ENCODE results near the gene SDK1. TPM values are rescaled to one million over a fixed set of nuclear protein-coding genes. Genes with fewer than 3 reads are reported as not detected.

Gene SDK1
- polyA plus RNA-seq, 4 donors = 0.27 to 5.0 (median 2.1) TPM; not detected in 1

GRCh38 chr7:3634396-3634795 is 333.3 kb downstream of the SDK1 start:
- Histone ChIP-seq H3K36me3 (ENCODE audit: control insufficient read depth in 3 of 3, insufficient read depth in 2 of 3, low read depth in 1 of 3, low read length in 3 of 3) (no peaks in the 10 kb centered on the region), H3K4me1 (ENCODE audit: control insufficient read depth in 3 of 3, insufficient read depth in 2 of 3, low read depth in 1 of 3, low read length in 2 of 3) (no peaks in the 10 kb centered on the region), H3K27ac (ENCODE audit: low read depth in 1 of 3, low read length in 2 of 3) (no peak overlapping the region), H3K4me3 (ENCODE audit: low read depth in 1 of 3, low read length in 3 of 3) (no peak overlapping the region), H3K9me3 (ENCODE audit: control insufficient read depth in 2 of 2, insufficient read depth in 1 of 2, low read depth in 1 of 2, low read length in 1 of 2) (peaks cover 0 to 9% of the 10 kb centered on the region in 2 donors), H3K27me3 (ENCODE audit: control insufficient read depth in 3 of 3, insufficient read depth in 3 of 3, low read length in 3 of 3) (no peaks in the 10 kb centered on the region)
- no peak for FAIRE-seq
- DNase-seq = no peak

DNA sequence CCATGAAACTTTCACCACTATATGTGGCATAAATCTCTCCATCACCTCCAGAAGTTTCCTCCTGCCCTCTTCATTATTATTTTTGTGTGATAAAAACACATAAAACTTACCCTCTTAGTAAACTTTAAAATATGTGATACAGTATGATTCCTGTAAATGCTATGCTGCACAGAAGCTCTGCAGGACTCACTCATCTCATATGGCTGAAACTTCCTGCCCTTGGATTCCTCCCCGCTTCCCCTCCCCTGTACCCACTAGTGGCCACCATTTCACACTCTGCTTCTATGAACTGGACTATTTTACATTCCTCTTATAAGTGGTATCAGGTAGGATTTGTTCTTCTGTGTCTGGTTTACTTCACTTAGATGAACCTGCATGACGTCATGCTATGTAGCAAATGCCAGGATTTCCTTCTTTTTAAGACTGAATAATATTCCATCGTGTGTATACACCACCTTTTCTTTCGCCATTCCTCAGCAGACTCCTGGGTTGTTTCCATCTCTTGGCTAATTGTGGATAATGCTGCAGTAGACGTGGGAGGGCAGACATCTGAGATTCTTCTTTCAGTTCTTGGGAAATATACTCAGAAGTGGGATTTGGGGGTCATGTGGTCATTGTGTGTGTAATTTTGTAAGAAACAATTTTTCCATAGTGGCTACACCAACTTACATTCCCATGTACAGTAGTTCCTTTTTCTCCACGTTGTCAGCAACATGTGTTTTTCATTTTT is 335.2 kb downstream of the SDK1 start:
- Histone ChIP-seq H3K27ac (ENCODE audit: low read depth in 1 of 3, low read length in 2 of 3) (no peak overlapping the region), H3K36me3 (ENCODE audit: control insufficient read depth in 3 of 3, insufficient read depth in 2 of 3, low read depth in 1 of 3, low read length in 3 of 3) (no peaks in the 10 kb centered on the region), H3K27me3 (ENCODE audit: control insufficient read depth in 3 of 3, insufficient read depth in 3 of 3, low read length in 3 of 3) (no peaks in the 10 kb centered on the region), H3K9me3 (ENCODE audit: control insufficient read depth in 2 of 2, insufficient read depth in 1 of 2, low read depth in 1 of 2, low read length in 1 of 2) (no peaks in the 10 kb centered on the region), H3K4me3 (ENCODE audit: low read depth in 1 of 3, low read length in 3 of 3) (no peak overlapping the region), H3K4me1 (ENCODE audit: control insufficient read depth in 3 of 3, insufficient read depth in 2 of 3, low read depth in 1 of 3, low read length in 2 of 3) (no peaks in the 10 kb centered on the region)
- FAIRE-seq (no peak), DNase-seq (no peak)
- WGBS, 3 donors = 81 to 89% (median 83%) methylated on average over 6 of the region's 6 CpGs

- Histone ChIP-seq H3K9me3 (ENCODE audit: control insufficient read depth in 2 of 2, insufficient read depth in 1 of 2, low read depth in 1 of 2, low read length in 1 of 2) (no peaks in the 10 kb centered on the region), H3K4me1 (ENCODE audit: control insufficient read depth in 3 of 3, insufficient read depth in 2 of 3, low read depth in 1 of 3, low read length in 2 of 3) (no peaks in the 10 kb centered on the region), H3K36me3 (ENCODE audit: control insufficient read depth in 3 of 3, insufficient read depth in 2 of 3, low read depth in 1 of 3, low read length in 3 of 3) (peaks cover 0 to 3% (median 0%) of the 10 kb centered on the region in 3 donors), H3K27ac (ENCODE audit: low read depth in 1 of 3, low read length in 2 of 3) (no peak overlapping the region), H3K27me3 (ENCODE audit: control insufficient read depth in 3 of 3, insufficient read depth in 3 of 3, low read length in 3 of 3) (no peaks in the 10 kb centered on the region), H3K4me3 (ENCODE audit: low read depth in 1 of 3, low read length in 3 of 3) (no peak overlapping the region)
- FAIRE-seq (no peak), DNase-seq (no peak)
- WGBS, 3 donors = 47 to 58% (median 51%) methylated on average over 7 of the region's 7 CpGs
Measured at GRCh38 chr7:3639253-3639652, 338.2 kb downstream of the SDK1 start.

- Histone ChIP-seq H3K4me1 (ENCODE audit: control insufficient read depth in 3 of 3, insufficient read depth in 2 of 3, low read depth in 1 of 3, low read length in 2 of 3) (no peaks in the 10 kb centered on the region), H3K9me3 (ENCODE audit: control insufficient read depth in 2 of 2, insufficient read depth in 1 of 2, low read depth in 1 of 2, low read length in 1 of 2) (no peaks in the 10 kb centered on the region), H3K36me3 (ENCODE audit: control insufficient read depth in 3 of 3, insufficient read depth in 2 of 3, low read depth in 1 of 3, low read length in 3 of 3) (peaks cover 0 to 3% (median 0%) of the 10 kb centered on the region in 3 donors), H3K4me3 (ENCODE audit: low read depth in 1 of 3, low read length in 3 of 3) (no peak overlapping the region), H3K27me3 (ENCODE audit: control insufficient read depth in 3 of 3, insufficient read depth in 3 of 3, low read length in 3 of 3) (no peaks in the 10 kb centered on the region), H3K27ac (ENCODE audit: low read depth in 1 of 3, low read length in 2 of 3) (no peak overlapping the region)
- FAIRE-seq = no peak
- DNase-seq = no peak
- WGBS, 3 donors = 87 to 89% (median 89%) methylated on average over 14 of the region's 14 CpGs
Measured at GRCh38 chr7:3641582-3641981, 340.5 kb downstream of the SDK1 start.

DNA sequence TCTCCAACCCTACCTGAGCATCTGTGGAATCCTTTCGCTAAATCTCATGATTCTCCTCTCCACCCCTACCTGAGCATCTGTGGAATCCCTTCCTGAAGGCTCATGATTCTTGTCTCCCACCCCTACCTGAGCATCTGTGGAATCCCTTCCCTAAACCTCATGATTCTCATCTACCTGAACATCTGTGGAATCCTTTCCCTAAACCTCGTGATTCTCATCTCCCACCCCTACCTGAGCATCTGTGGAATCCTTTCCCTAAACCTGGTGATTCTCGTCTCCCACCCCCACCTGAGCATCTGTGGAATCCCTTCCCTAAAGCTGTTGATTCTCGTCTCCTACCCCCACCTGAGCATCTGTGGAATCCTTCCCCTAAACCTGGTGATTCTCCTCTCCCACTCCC is 342.0 kb downstream of the SDK1 start:
- Histone ChIP-seq H3K27ac (ENCODE audit: low read depth in 1 of 3, low read length in 2 of 3) (no peak overlapping the region), H3K27me3 (ENCODE audit: control insufficient read depth in 3 of 3, insufficient read depth in 3 of 3, low read length in 3 of 3) (no peaks in the 10 kb centered on the region), H3K4me3 (ENCODE audit: low read depth in 1 of 3, low read length in 3 of 3) (no peak overlapping the region), H3K36me3 (ENCODE audit: control insufficient read depth in 3 of 3, insufficient read depth in 2 of 3, low read depth in 1 of 3, low read length in 3 of 3) (peaks cover 0 to 3% (median 0%) of the 10 kb centered on the region in 3 donors), H3K9me3 (ENCODE audit: control insufficient read depth in 2 of 2, insufficient read depth in 1 of 2, low read depth in 1 of 2, low read length in 1 of 2) (no peaks in the 10 kb centered on the region), H3K4me1 (ENCODE audit: control insufficient read depth in 3 of 3, insufficient read depth in 2 of 3, low read depth in 1 of 3, low read length in 2 of 3) (no peaks in the 10 kb centered on the region)
- DNase-seq (no peak), FAIRE-seq (no peak)
- 67 to 85% (median 76%) methylated on average over 4 of the region's 4 CpGs for WGBS, 3 donors

DNA sequence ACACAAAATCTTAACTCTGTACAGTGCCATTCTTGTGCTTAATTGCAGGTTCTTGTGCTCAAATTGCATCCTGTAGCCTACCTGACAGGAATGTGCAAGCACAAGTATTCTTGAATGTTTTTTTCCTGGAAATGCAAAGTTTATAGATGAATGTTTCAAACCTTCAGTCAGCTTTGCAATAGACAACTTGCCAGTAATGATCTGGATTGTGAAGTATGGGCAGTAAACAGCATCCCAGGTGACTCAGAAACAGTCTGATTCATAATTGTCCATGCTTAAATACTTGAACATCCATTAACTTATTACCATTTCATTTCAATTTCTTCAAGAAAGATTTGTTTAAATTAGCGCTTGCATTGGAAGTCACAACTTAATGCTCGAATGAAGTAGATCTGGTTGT is 347.2 kb downstream of the SDK1 start:
- 93 to 99% (median 96%) methylated on average over 2 of the region's 2 CpGs for WGBS, 3 donors
- no peak overlapping the region for H3K27ac ChIP-seq (ENCODE audit: low read depth in 1 of 3, low read length in 2 of 3)
- FAIRE-seq (no peak), DNase-seq (no peak)
- no peaks in the 10 kb centered on the region for H3K4me1 ChIP-seq (ENCODE audit: control insufficient read depth in 3 of 3, insufficient read depth in 2 of 3, low read depth in 1 of 3, low read length in 2 of 3)
- H3K4me3 ChIP-seq (ENCODE audit: low read depth in 1 of 3, low read length in 3 of 3) = no peak overlapping the region
- no peaks in the 10 kb centered on the region for H3K27me3 ChIP-seq (ENCODE audit: control insufficient read depth in 3 of 3, insufficient read depth in 3 of 3, low read length in 3 of 3)
- H3K9me3 ChIP-seq (ENCODE audit: control insufficient read depth in 2 of 2, insufficient read depth in 1 of 2, low read depth in 1 of 2, low read length in 1 of 2) = no peaks in the 10 kb centered on the region
- H3K36me3 ChIP-seq (ENCODE audit: control insufficient read depth in 3 of 3, insufficient read depth in 2 of 3, low read depth in 1 of 3, low read length in 3 of 3) = peaks cover 0 to 2% (median 0%) of the 10 kb centered on the region in 3 donors

GRCh38 chr7:3649250-3649649 is 348.2 kb downstream of the SDK1 start:
- no peaks in the 10 kb centered on the region for H3K4me1 ChIP-seq (ENCODE audit: control insufficient read depth in 3 of 3, insufficient read depth in 2 of 3, low read depth in 1 of 3, low read length in 2 of 3)
- peaks cover 0 to 2% (median 0%) of the 10 kb centered on the region in 3 donors for H3K36me3 ChIP-seq (ENCODE audit: control insufficient read depth in 3 of 3, insufficient read depth in 2 of 3, low read depth in 1 of 3, low read length in 3 of 3)
- no peak overlapping the region for H3K27ac ChIP-seq (ENCODE audit: low read depth in 1 of 3, low read length in 2 of 3)
- WGBS, 3 donors = 79 to 86% (median 85%) methylated on average over 2 of the region's 2 CpGs
- FAIRE-seq = no peak
- H3K27me3 ChIP-seq (ENCODE audit: control insufficient read depth in 3 of 3, insufficient read depth in 3 of 3, low read length in 3 of 3) = no peaks in the 10 kb centered on the region
- no peak overlapping the region for H3K4me3 ChIP-seq (ENCODE audit: low read depth in 1 of 3, low read length in 3 of 3)
- no peak for DNase-seq
- H3K9me3 ChIP-seq (ENCODE audit: control insufficient read depth in 2 of 2, insufficient read depth in 1 of 2, low read depth in 1 of 2, low read length in 1 of 2) = no peaks in the 10 kb centered on the region

DNA sequence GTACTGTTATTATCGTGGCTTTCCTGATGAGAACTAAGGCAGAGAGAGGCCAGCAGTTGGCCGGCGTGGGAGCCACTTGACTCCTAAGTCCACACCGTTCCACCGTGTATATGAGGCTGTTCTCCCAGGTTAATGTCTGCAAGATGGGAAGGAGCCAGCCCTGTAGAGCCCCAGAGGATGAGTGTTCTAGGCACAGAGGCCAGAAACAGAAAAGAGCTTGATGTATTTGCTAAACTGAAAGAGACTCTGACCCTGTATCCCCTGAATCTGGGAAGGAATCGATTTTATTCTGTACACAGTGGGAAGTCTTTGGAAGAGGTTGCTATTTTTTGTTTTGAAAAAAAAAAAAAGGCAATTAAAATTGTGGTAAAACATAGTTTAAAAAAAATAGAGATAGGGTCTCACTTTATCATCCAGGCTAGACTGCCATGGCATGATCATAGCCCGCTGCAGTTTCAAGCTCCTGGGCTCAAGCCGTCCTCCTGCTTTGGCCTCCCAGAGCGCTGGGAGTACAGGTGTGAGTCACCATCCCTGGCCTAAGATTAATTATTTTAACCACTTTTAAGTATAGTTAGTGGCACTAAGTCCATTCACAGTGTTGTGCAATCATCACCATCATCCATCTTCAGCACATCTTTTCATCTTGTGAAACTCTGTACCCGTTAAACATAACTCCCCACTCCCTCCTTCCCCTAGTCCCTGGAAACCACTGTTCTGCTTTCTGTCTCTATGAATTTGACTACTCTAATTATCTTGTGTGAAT is 348.8 kb downstream of the SDK1 start:
- Histone ChIP-seq H3K9me3 (ENCODE audit: control insufficient read depth in 2 of 2, insufficient read depth in 1 of 2, low read depth in 1 of 2, low read length in 1 of 2) (no peaks in the 10 kb centered on the region), H3K4me1 (ENCODE audit: control insufficient read depth in 3 of 3, insufficient read depth in 2 of 3, low read depth in 1 of 3, low read length in 2 of 3) (no peaks in the 10 kb centered on the region), H3K27ac (ENCODE audit: low read depth in 1 of 3, low read length in 2 of 3) (no peak overlapping the region), H3K36me3 (ENCODE audit: control insufficient read depth in 3 of 3, insufficient read depth in 2 of 3, low read depth in 1 of 3, low read length in 3 of 3) (peaks cover 0 to 2% (median 0%) of the 10 kb centered on the region in 3 donors), H3K27me3 (ENCODE audit: control insufficient read depth in 3 of 3, insufficient read depth in 3 of 3, low read length in 3 of 3) (no peaks in the 10 kb centered on the region), H3K4me3 (ENCODE audit: low read depth in 1 of 3, low read length in 3 of 3) (no peak overlapping the region)
- FAIRE-seq (no peak), DNase-seq (no peak)
- WGBS, 3 donors = 71 to 87% (median 83%) methylated on average over 10 of the region's 10 CpGs

Data from small intestine (tissue), 7 donors.